ENCODE data around the gene DPH5. TPM values are rescaled to one million over a fixed set of nuclear protein-coding genes. Genes with fewer than 3 reads are reported as not detected.
"Not testable (repeated sequence)": the region's sequence is repeated elsewhere in the genome, so short reads cannot be mapped to it uniquely, and the experiment has no call there.

Gene DPH5
- total RNA-seq, 4 donors from 2014 or later, result 12.5 to 18.1 (median 15.1) TPM

- peaks cover 0 to 14% (median 0%) of the 10 kb centered on the region in 4 donors for H3K36me3 ChIP-seq
- 87% methylated on average over 1 of the region's 1 CpG for WGBS
- H3K27me3 ChIP-seq, result no peaks in the 10 kb centered on the region
- no peak overlapping the region for H3K27ac ChIP-seq (replicated peaks in 1 of 4)
- TF ChIP-seq, protein P1, sequence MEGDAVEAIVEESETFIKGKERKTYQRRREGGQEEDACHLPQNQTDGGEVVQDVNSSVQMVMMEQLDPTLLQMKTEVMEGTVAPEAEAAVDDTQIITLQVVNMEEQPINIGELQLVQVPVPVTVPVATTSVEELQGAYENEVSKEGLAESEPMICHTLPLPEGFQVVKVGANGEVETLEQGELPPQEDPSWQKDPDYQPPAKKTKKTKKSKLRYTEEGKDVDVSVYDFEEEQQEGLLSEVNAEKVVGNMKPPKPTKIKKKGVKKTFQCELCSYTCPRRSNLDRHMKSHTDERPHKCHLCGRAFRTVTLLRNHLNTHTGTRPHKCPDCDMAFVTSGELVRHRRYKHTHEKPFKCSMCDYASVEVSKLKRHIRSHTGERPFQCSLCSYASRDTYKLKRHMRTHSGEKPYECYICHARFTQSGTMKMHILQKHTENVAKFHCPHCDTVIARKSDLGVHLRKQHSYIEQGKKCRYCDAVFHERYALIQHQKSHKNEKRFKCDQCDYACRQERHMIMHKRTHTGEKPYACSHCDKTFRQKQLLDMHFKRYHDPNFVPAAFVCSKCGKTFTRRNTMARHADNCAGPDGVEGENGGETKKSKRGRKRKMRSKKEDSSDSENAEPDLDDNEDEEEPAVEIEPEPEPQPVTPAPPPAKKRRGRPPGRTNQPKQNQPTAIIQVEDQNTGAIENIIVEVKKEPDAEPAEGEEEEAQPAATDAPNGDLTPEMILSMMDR (IDR thresholded peaks at IDR 0.05), result no peak
- intact Hi-C loops (cut with DNase I), result no loop called here
- no peak for DNase-seq (ENCODE audit: extremely low spot score)
- no peak overlapping the region for H3K4me3 ChIP-seq
- H3K4me1 ChIP-seq, result peaks cover 0 to 8% (median 3%) of the 10 kb centered on the region in 4 donors
- H3K9me3 ChIP-seq, result no peaks in the 10 kb centered on the region
These were observed 65.5 kb downstream of the DPH5 start for GRCh38 chr1:100960098-100960497.

GRCh38 chr1:100959502-100960060 is 66.0 kb downstream of the DPH5 start:
- peaks cover 0 to 13% (median 0%) of the 10 kb centered on the region in 4 donors for H3K36me3 ChIP-seq
- no peak for DNase-seq (ENCODE audit: extremely low spot score)
- WGBS, result 94% methylated on average over 5 of the region's 5 CpGs
- H3K4me3 ChIP-seq, result no peak overlapping the region
- H3K27me3 ChIP-seq, result no peaks in the 10 kb centered on the region
- no peak overlapping the region for H3K27ac ChIP-seq (replicated peaks in 1 of 4)
- H3K4me1 ChIP-seq, result peaks cover 0 to 10% (median 5%) of the 10 kb centered on the region in 4 donors
- no peak for TF ChIP-seq EP300 (IDR thresholded peaks at IDR 0.05)
- TF ChIP-seq, protein P1 (IDR thresholded peaks at IDR 0.05), result no peak
- no peaks in the 10 kb centered on the region for H3K9me3 ChIP-seq
- intact Hi-C loops (cut with DNase I), result no loop called here

DNA sequence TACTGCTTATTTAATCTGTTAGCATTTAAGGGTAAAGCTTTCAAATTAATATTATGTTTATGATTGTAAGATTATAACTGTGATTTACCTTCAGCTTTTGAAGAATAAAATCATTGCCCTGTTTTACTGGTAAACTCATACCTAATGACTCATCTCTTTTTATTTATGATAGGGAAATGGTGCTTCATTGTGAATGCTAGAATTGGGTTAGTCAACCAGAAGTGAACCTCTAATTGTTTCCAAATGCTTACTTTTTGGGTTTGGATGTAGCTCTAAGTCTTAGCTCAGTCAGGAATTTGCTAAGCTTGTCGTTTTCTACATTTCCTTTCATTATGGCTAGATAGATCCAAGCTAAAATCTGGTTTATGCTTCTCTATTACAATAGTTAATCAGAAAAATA is 70.3 kb downstream of the DPH5 start:
- peaks cover 0 to 12% (median 2%) of the 10 kb centered on the region in 4 donors for H3K36me3 ChIP-seq
- no peak overlapping the region for H3K4me3 ChIP-seq
- intact Hi-C loops (cut with DNase I), result no loop called here
- no peak overlapping the region for H3K27ac ChIP-seq (replicated peaks in 1 of 4)
- no peak for DNase-seq (ENCODE audit: extremely low spot score)
- no peaks in the 10 kb centered on the region for H3K9me3 ChIP-seq
- 53% methylated on average over 1 of the region's 1 CpG for WGBS
- peaks cover 0 to 35% (median 27%) of the 10 kb centered on the region in 4 donors for H3K4me1 ChIP-seq
- TF ChIP-seq, protein P1 (IDR thresholded peaks at IDR 0.05), result no peak
- TF ChIP-seq POLR2A (IDR thresholded peaks at IDR 0.05; ENCODE audit: low read depth) (no peak), POLR2AphosphoS5 (IDR thresholded peaks at IDR 0.05) (no peak), EP300 (IDR thresholded peaks at IDR 0.05) (no peak)
- H3K27me3 ChIP-seq, result no peaks in the 10 kb centered on the region

DNA sequence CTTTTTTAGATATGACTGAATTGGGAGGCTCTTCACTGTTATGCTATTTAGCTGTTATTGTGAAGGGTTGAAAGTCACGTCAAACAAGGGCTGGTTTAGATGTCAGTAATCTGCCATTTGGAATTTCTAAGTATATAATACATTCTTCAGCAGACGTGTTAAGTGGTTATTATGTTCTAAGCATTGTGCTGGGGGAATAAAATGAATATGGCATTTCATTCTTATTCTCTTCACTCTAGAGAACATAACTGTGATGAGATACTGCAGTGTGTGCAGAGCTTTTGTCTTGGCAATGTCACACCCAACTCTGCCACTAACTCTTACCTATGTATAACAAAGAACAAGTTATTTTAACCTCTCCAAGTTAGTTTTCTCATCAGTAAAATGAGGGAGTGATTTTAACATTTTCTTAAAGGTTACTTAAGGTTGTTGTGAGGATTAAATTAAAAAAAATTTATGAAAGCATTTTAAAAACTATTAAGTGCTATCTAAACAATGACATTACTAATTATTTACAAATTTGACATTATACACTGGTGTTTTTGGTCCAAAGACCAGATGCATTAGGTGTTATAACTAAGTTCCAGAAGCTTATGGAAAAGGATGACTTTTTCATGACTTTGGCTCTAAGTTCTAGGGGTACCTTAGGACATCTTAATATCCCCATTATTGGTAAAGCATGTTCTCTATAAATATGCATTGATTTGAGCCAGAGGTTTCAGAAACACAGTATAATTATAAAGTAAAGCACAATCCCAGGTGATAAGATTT is 71.4 kb downstream of the DPH5 start:
- intact Hi-C loops (cut with DNase I), result no loop called here
- WGBS, result 54% methylated on average over 2 of the region's 2 CpGs
- no peak overlapping the region for H3K4me3 ChIP-seq
- H3K4me1 ChIP-seq, result peaks cover 8 to 47% (median 39%) of the 10 kb centered on the region in 4 donors
- no peaks in the 10 kb centered on the region for H3K9me3 ChIP-seq
- TF ChIP-seq POLR2AphosphoS5 (IDR thresholded peaks at IDR 0.05), result no peak
- no peak for TF ChIP-seq POLR2A (IDR thresholded peaks at IDR 0.05; ENCODE audit: low read depth)
- TF ChIP-seq, protein P1 (IDR thresholded peaks at IDR 0.05), result no peak
- H3K27ac ChIP-seq (replicated peaks in 1 of 4), result no peak overlapping the region
- no peaks in the 10 kb centered on the region for H3K27me3 ChIP-seq
- H3K36me3 ChIP-seq, result peaks cover 0 to 12% (median 3%) of the 10 kb centered on the region in 4 donors
- no peak for DNase-seq (ENCODE audit: extremely low spot score)

DNA sequence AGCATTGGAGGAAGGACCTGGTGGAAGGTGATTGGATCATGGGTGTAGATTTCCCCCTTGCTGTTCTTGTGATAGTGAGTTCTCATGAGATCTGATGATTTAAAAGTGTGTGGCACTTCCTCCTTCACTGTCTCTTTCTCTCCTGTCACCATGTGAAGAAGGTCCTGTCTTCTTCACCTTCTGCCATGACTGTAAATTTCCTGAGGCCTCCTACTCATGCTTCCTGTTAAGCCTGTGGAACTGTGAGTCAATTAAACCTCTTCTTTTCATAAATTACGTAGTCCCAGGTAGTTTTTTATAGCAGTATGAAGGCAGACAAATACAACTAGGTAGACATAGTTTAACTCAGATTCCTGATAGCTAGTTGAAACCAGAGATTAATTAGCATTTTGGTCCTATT is 72.6 kb downstream of the DPH5 start:
- DNase-seq (ENCODE audit: extremely low spot score); H3K9me3 ChIP-seq; H3K27me3 ChIP-seq; H3K4me3 ChIP-seq; H3K27ac ChIP-seq (replicated peaks in 1 of 4); intact Hi-C loops (cut with DNase I): not testable (repeated sequence)
- 67% methylated on average over 1 of the region's 1 CpG for WGBS
- peaks cover 11 to 52% (median 43%) of the 10 kb centered on the region in 4 donors for H3K4me1 ChIP-seq
- H3K36me3 ChIP-seq, result peaks cover 0 to 12% (median 3%) of the 10 kb centered on the region in 4 donors

All from esophagus muscularis mucosa (tissue), 4 donors.